Naive B cell (primary cell): ENCODE data around the gene AP1M1. TPM values are rescaled to one million over a fixed set of nuclear protein-coding genes. Genes with fewer than 3 reads are reported as not detected.

Experiments
- ATAC-seq, 2 donors: fragments of 150-1000 bp; cut with Tn5 transposase; 2 replicates each; pipeline ENCODE4 v1.10.0; 2021; ENCODE audit warnings: low read depth in 2 of 2, mild to moderate bottlenecking in 2 of 2, moderate library complexity in 2 of 2
- DNase-seq: peaks from one replicate; pipeline ENCODE4 v3.0.0; 2022
- H3K27ac Mint-ChIP-seq, 6 donors: one replicate each; pipeline ENCODE4 v1.8.0; 2020 to 2022; ENCODE audit warnings: mild to moderate bottlenecking in 6 of 6, mixed read lengths in 6 of 6, moderate library complexity in 5 of 6, inconsistent platforms in 2 of 6
- H3K27me3 Mint-ChIP-seq, 3 donors: one replicate each; pipeline ENCODE4 v1.8.0; 2021 to 2022; ENCODE audit warnings: mixed read lengths in 3 of 3, mild to moderate bottlenecking in 1 of 3
- H3K36me3 Mint-ChIP-seq, 2 donors: one replicate each; pipeline ENCODE4 v1.8.0; 2020 to 2022; ENCODE audit warnings: mixed read lengths in 2 of 2, inconsistent platforms in 1 of 2, mild to moderate bottlenecking in 1 of 2
- H3K4me1 Mint-ChIP-seq, 3 donors: one replicate each; pipeline ENCODE4 v1.8.0; 2020 to 2022; ENCODE audit warnings: mixed read lengths in 3 of 3, inconsistent platforms in 1 of 3, mild to moderate bottlenecking in 1 of 3, moderate library complexity in 1 of 3
- H3K4me3 Mint-ChIP-seq, 8 donors: one replicate each; pipeline ENCODE4 v1.8.0; 2020 to 2022; ENCODE audit warnings: mild to moderate bottlenecking in 8 of 8, mixed read lengths in 8 of 8, moderate library complexity in 8 of 8, inconsistent platforms in 2 of 8
- H3K9me3 Mint-ChIP-seq, 7 donors: one replicate each; pipeline ENCODE4 v1.8.0; 2020 to 2022; ENCODE audit warnings: mixed read lengths in 7 of 7, mild to moderate bottlenecking in 5 of 7, inconsistent platforms in 2 of 7, moderate library complexity in 1 of 7
- polyA plus RNA-seq, 6 donors: library from polyadenylated mRNA; unstranded; fragments of 300-500 nt; fragmentation: Illumina TruSeq; gene quantifications; one replicate each; pipeline ENCODE4 v1.2.3, GENCODE V29; 2021; ENCODE audit warnings: low read depth in 6 of 6

Gene AP1M1
- polyA plus RNA-seq, 6 donors from 2014 or later: 121 to 135 (median 122) TPM

- H3K4me3 Mint-ChIP-seq: no peak overlapping the region
Observed at GRCh38 chr19:16293118-16294091, 95.7 kb downstream of the AP1M1 start.

GRCh38 chr19:16295057-16295456, 97.3 kb downstream of the AP1M1 start:
- Mint-ChIP-seq H3K4me3 (peak overlapping the region in 1 of 8 donors; percentile 25), H3K9me3 (no peaks in the 10 kb centered on the region), H3K36me3 (no peaks in the 10 kb centered on the region), H3K4me1 (peaks cover 0 to 5% (median 0%) of the 10 kb centered on the region in 3 donors), H3K27me3 (no peaks in the 10 kb centered on the region), H3K27ac (no peak overlapping the region)
- no peak for ATAC-seq
- no peak for DNase-seq

More at GRCh38 chr19:16293118-16294091, 95.7 kb downstream of the AP1M1 start:
- Mint-ChIP-seq H3K36me3 (no peaks in the 10 kb centered on the region), H3K27ac (peak overlapping the region in 2 of 6 donors; percentile 28 to 33), H3K9me3 (no peaks in the 10 kb centered on the region), H3K27me3 (no peaks in the 10 kb centered on the region), H3K4me1 (peaks cover 0 to 5% (median 3%) of the 10 kb centered on the region in 3 donors)
- DNase-seq: no peak
- no peak for ATAC-seq

Other genes with a start within 250 kb of the AP1M1 start
- not detected for gene OR10H4, start 248.9 kb upstream of the AP1M1 start, polyA plus RNA-seq
- gene TPM4, start 121.4 kb upstream of the AP1M1 start, polyA plus RNA-seq: 10 to 100 TPM; 53.6 to 85.7 (median 76.7) TPM
- 100 to 1,000 TPM in 5 of 6 donors, 10 to 100 TPM in 1; 98.8 to 134 (median 112) TPM for gene RAB8A, start 86.0 kb upstream of the AP1M1 start, polyA plus RNA-seq
- gene HSH2D, start 54.2 kb upstream of the AP1M1 start, polyA plus RNA-seq: 10 to 100 TPM; 25.7 to 53.2 (median 40.1) TPM
- not detected for gene CIB3, start 24.4 kb upstream of the AP1M1 start, polyA plus RNA-seq
- gene FAM32A, start 12.5 kb upstream of the AP1M1 start, polyA plus RNA-seq: 100 to 1,000 TPM; 123 to 235 (median 155) TPM
- gene KLF2, start 126.9 kb downstream of the AP1M1 start, polyA plus RNA-seq: 100 to 1,000 TPM; 145 to 413 (median 248) TPM